HG02588 (cell line): ENCODE data around the gene NRP1.
A peak's percentile ranks its signal among the peaks of the same experiment; 100 is the strongest.

Experiments
- ATAC-seq: cut with Tn5 transposase; IDR thresholded peaks from one replicate; pipeline ENCODE4 v1.9.1; 2021; ENCODE audit warnings: mild to moderate bottlenecking, moderate library complexity; ENCODE audit not compliant: unreplicated experiment

The NRP1 gene

DNA sequence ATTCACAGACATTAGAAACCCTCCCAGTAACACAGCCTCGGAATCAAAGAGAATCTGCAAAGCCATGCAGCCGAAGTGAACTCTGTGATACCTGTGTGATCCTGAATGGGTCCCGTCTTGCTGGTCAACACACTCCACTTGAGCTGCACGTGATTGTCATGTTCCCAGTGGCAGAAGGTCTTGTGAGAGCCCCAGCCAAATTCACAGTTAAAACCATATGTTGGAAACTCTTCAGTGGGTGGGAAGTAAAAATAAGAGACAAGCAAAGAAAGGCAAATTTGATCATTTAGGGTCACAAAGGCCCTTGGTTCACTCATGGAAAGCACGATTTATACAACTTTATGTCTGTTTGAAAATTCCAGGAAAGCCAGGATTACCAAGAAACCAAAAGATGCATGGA lies 142.3 kb downstream of the NRP1 start:
- ATAC-seq, result no peak

- ATAC-seq, result no peak
Observed at GRCh38 chr10:33190406-33190805, 144.1 kb downstream of the NRP1 start.

GRCh38 chr10:33189808-33190207 lies 144.7 kb downstream of the NRP1 start:
- ATAC-seq, result no peak

- ATAC-seq, result no peak
Observed at GRCh38 chr10:33189363-33189762, 145.1 kb downstream of the NRP1 start.

GRCh38 chr10:33187427-33187999 lies 147.0 kb downstream of the NRP1 start:
- no peak for ATAC-seq

- no peak for ATAC-seq
Observed at GRCh38 chr10:33186150-33186549, 148.3 kb downstream of the NRP1 start.

DNA sequence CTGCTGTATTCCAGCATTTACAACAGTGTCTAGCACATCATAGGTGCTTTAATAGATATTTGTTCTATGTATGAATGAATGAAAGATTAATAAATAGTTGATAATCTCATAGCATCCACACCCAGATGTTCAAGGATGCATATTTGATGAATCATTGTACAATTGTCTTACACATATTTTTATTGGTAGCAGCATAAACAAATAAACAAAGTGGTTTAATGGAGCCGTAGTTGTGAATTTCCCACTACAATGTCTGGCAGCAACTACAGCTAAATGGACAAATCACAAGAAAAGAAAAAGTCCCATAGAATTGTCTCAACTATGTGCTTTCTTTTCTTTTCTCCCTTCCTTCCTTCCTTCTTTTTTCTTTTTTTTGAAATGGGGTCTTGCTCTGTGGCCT lies 150.8 kb downstream of the NRP1 start:
- ATAC-seq, result no peak

DNA sequence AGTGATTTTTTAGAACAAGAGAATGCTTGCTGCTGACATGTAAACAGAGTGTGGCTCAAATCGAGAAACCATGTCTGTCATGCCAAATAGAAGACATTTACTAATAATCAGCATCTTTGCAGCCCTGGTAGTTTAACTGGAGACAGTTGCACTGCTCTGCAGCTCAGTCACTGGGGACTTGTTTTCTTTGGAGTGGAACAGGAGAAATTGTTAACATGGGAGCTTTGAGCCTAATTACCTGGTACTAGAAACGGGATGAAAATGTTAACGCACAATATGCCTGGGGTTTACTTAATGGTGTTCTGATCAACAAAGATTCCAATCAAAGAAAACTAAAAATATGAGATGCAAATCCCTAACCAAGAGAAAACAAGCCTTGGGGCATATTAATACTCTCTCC lies 153.5 kb downstream of the NRP1 start:
- no peak for ATAC-seq

GRCh38 chr10:33180390-33180789 lies 154.1 kb downstream of the NRP1 start:
- ATAC-seq, result no peak

- no peak for ATAC-seq
Observed at GRCh38 chr10:33179067-33179466, 155.4 kb downstream of the NRP1 start.

DNA sequence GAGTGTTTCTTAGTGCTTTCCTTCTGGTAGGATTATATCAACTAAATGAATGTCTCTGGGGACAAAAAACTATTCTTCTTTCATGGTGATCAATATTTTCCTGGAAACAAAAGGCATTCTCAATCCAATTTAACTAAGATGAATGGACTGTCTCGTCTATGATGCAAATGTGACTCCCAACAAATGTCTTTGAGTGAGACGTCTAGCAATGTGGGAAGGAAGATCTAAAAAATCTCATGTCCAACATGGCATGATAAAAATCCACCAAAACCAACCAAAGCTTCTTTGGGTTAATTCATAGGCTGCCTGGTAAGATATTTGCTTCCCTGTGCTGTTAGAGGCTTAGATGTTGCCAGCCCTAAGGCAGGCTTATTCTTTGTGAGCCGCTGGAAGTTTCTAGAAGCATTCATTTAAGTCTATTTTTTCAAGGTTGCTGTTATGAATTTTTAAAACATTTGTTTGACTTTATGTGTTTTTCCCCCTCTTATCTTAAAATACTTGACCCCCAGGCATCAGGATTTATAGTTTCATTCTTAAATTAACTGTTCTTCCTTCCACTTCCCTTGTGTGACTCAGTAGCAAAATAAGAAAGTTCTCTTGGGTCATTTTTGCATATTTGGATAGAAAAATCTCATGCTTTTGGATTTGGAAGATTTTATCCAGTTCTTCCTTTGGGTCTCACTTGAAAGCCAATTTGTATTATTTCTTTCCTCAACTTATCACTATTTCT lies 156.3 kb downstream of the NRP1 start:
- no peak for ATAC-seq

DNA sequence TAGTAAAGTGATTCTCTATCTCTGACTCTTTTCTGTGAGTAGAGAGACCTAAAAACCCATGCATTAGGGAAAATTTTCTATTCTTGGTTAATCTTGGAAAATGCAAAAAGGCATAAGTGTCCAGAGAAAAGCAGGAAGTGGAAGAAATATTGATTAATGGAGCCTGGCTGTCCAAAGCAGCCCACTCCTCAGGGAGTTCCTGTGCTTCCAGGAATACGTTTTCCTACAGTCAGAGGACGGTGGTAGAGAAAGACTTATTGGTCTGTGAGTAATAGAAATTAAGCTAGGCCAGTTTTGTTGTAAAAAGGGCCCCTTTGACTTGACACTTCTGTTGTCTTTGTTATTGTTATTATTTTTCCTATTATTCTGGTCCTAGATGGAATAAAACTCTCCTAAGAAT lies 157.8 kb downstream of the NRP1 start:
- no peak for ATAC-seq

GRCh38 chr10:33174674-33175434 lies 159.6 kb downstream of the NRP1 start:
- ATAC-seq, result no peak

GRCh38 chr10:33165911-33166310 lies 168.6 kb downstream of the NRP1 start:
- no peak for ATAC-seq

DNA sequence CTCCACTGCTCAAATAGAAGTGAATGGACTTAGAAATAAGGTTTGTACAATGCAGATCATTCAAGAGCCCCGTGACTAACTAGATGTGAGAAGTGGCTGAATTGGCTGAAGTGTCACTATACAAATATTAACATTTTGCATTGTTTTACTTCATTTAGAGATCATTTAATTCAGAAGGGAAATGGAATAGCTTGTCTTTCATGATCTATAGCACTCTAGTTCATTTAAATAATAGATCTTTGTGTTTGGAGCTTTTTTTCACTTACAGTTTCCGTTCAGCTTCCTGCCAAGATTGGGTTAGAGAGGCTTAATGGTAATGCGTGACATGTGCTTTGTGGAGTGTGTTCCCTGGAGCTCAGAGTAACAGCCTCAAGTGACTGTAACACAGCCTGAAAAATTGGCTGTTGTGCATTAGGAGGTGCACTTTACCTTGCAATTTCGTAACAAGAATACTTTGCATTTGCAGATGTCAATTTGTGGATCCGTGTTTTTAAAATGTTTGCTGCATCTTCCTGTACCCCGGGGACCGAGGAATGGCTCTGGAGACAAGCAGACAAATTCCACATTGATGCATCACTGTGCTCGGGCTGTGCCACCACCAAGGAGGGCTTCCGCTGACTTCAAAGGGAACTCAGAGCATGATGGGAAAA lies 170.3 kb downstream of the NRP1 start:
- no peak for ATAC-seq

DNA sequence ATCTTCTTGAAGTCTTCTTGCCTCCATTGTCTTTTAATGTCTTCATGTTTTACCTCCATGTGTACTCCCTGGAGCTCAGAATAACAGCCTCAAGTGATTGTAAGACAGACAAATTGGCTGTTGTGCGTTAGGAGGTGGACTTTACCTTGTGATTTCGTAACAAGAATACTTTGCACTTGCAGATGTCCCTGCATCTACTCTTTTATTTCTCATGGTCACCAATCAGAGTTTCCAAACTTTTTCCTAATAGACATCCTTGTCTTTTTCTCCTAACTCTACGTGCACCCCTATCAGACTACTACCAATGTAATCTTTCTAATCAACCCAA lies 172.3 kb downstream of the NRP1 start:
- no peak for ATAC-seq

DNA sequence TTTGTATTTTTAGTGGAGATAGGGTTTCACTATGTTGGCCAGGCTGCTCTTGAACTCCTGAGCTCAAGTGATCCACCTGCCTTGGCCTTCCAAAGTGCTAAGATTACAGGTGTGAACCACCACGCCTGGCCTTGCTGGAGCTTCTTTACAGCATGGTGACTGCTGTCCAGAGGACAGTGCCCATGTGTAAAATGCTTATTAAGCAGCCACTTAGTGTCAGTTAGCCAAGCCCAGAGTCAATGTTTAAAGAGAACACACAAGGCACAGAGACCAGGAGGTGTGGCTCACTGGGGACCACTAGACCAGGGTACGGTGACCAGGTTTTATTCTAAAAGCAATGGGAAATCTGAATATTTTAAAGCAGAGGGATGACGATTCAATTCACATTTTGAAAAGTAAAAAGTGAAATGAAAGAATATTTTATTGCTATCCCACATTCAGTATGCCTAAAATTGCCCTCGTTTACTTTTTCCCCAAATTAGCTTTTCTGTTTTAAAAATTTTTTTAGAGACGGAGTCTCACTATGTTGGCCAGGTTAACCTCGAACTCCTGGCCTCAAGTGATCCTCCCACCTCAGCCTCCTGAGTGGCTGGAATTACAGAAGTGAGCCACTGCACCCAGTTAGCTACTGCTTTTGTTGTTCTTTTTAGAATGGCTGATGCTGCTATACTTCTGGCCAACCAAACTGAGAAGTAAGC lies 172.8 kb downstream of the NRP1 start:
- no peak for ATAC-seq

DNA sequence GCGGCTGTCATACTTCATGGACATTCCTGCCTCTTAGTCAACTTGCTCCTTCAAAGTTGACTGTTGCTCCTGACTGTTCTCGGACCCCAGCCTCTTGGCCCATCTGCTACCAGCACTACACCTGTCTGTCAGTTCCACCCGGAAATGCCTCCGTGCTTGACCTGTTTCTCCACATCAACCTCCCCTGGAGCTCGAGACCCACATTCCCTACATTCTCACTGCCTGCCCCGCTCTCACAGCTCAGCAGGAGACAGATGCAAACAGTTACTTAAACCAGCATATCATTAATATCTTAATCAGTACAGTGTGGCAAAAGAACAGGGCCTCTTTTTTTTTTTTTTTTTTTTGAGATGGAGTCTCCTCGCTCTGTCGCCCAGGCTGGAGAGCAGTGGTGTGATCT lies 174.3 kb downstream of the NRP1 start:
- no peak for ATAC-seq

GRCh38 chr10:33157103-33157502 lies 177.4 kb downstream of the NRP1 start:
- no peak for ATAC-seq

- ATAC-seq, result peak; percentile 71
Observed at GRCh38 chr10:33155720-33156638, 178.5 kb downstream of the NRP1 start.
